BLaER1 treated with 17β-estradiol and CSF1 and Interleukin-3, amounts not matched to agents 10 nM and 100 nM (cell line): ENCODE data around the gene NRG3.

Experiments used
- H3K27ac ChIP-seq, 11 experiments: shearing (Covaris generic); formaldehyde crosslinking; 2 replicates each; pipeline ENCODE4 v1.8.1; 2022
- H3K27me3 ChIP-seq, 11 experiments: shearing (Covaris generic); formaldehyde crosslinking; 2 replicates each; pipeline ENCODE4 v1.8.1; 2022
- H3K36me3 ChIP-seq, 11 experiments: shearing (Covaris generic); formaldehyde crosslinking; 2 replicates each; pipeline ENCODE4 v1.8.1; 2022
- H3K4me1 ChIP-seq, 10 experiments: shearing (Covaris generic); formaldehyde crosslinking; 2 replicates each; pipeline ENCODE4 v1.8.1; 2022
- H3K4me2 ChIP-seq, 11 experiments: shearing (Covaris generic); formaldehyde crosslinking; 2 replicates each; pipeline ENCODE4 v1.8.1; 2022
- H3K4me3 ChIP-seq, 10 experiments: shearing (Covaris generic); formaldehyde crosslinking; 2 replicates each; pipeline ENCODE4 v1.8.1; 2022
- H3K9ac ChIP-seq, 11 experiments: shearing (Covaris generic); formaldehyde crosslinking; 2 replicates each; pipeline ENCODE4 v1.8.1; 2022
- H3K9me3 ChIP-seq, 11 experiments: shearing (Covaris generic); formaldehyde crosslinking; replicated peaks in 1 of 11; 2 replicates each; pipeline ENCODE4 v1.8.1; 2022
- H4K20me1 ChIP-seq, 11 experiments: shearing (Covaris generic); formaldehyde crosslinking; 2 replicates each; pipeline ENCODE4 v1.8.1; 2022
- Cebpa-rat ChIP-seq, 11 experiments: shearing (Covaris generic); IDR thresholded peaks; 2 replicates each; pipeline ENCODE4 v1.8.1; 2022

NRG3 gene

DNA sequence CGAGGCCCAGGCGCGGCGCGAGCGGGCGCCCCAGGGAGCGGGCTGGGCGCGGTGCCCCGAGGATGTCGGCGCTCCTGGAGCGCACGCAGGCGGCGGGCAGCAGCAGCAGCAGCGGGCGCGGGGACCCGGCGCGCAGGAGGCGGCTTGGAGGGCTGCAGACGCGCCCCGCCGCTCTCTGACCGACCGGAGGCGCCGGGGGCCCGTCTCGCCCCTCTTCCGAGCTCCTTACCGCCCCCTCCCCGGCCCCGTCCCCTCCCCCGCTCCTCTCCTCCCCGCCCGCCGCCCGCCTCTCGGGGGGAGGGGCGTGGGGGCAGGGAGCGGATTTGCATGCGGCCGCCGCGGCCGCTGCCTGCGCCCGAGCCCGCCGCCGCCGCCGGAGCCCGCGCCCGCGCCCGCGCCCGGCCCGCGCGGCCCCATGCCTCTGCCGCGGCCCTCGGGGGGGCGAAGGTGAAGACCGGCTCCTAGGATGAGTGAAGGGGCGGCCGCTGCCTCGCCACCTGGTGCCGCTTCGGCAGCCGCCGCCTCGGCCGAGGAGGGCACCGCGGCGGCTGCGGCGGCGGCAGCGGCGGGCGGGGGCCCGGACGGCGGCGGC, at the start of gene NRG3:
NRG3 (plus strand) TSS at position 320 of the 592 bp plus-strand sequence.
- peaks cover 15 to 72% (median 54%) of the 10 kb centered on the region in 10 experiments for H3K4me1 ChIP-seq
- H3K9ac ChIP-seq, result peak within 1 kb of the TSS; percentile 72 to 89 (median 82)
- H3K27ac ChIP-seq, result peak within 1 kb of the TSS; percentile 13 to 86 (median 79); a peak in 20 of 22 replicates
- peaks cover 0 to 56% (median 0%) of the 10 kb centered on the region in 11 experiments; a peak in 10 of 22 replicates for H3K27me3 ChIP-seq
- peak within 1 kb of the TSS; percentile 61 to 91 (median 85) for H3K4me3 ChIP-seq
- no peak for TF ChIP-seq Cebpa-rat (IDR thresholded peaks at IDR 0.05)
- H4K20me1 ChIP-seq, result peaks cover 0 to 55% (median 11%) of the 10 kb centered on the region in 11 experiments; a peak in 11 of 22 replicates
- H3K4me2 ChIP-seq, result peak within 1 kb of the TSS; percentile 88 to 99 (median 98)
- no peaks in the 10 kb centered on the region for H3K36me3 ChIP-seq
- no peaks in the 10 kb centered on the region for H3K9me3 ChIP-seq

DNA sequence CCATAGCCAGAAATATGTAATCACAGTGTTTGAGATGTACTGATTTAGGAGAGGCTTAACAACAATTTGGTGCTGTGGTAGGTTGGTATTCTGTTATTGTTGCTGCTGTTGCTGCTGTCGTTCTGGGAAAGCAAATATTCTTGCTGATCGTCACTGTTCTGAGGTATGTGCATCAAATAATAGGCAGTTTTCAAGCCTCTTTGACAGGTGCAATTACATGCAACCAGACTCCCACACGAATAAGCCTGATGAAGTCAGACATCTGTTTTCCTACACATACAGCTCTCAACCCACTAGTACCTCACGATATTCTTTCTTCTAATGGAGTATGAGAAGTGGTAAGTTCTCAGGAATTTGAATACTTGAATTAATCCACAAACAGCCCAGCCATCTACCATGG, 46.7 kb upstream of the NRG3 start:
- Histone ChIP-seq H3K4me2 (no peak overlapping the region), H3K27ac (no peak overlapping the region), H3K9ac (no peak overlapping the region), H3K4me3 (no peak overlapping the region), H4K20me1 (no peaks in the 10 kb centered on the region), H3K36me3 (no peaks in the 10 kb centered on the region), H3K27me3 (no peaks in the 10 kb centered on the region), H3K4me1 (no peaks in the 10 kb centered on the region), H3K9me3 (no peaks in the 10 kb centered on the region; a peak in 1 of 22 replicates)
- TF ChIP-seq Cebpa-rat (IDR thresholded peaks at IDR 0.05), result no peak

DNA sequence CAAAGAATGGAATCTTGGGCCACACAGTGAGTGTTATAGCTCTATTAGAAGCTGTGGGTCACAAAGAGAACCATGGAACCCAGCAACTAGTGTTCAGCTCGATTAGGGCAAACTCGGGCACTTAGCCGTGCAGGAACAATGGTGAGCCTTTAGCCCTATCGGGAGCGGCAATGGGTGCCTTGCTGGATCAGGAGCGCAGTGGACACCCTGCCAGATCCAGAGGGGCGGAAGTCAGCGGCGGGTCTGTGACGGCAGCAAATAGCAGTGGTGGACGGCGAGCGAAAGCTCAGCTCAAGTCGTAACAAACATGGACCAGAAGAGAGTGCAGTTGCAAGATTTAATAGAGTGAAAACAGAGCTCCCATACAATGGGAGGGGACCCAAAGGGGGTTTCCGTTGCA, 43.9 kb upstream of the NRG3 start:
- no peak overlapping the region for H3K4me3 ChIP-seq
- no peaks in the 10 kb centered on the region for H4K20me1 ChIP-seq
- no peak for TF ChIP-seq Cebpa-rat (IDR thresholded peaks at IDR 0.05)
- no peaks in the 10 kb centered on the region for H3K36me3 ChIP-seq
- H3K9ac ChIP-seq, result no peak overlapping the region
- no peak overlapping the region for H3K27ac ChIP-seq
- no peaks in the 10 kb centered on the region for H3K4me1 ChIP-seq
- no peak overlapping the region for H3K4me2 ChIP-seq
- H3K27me3 ChIP-seq, result no peaks in the 10 kb centered on the region
- no peaks in the 10 kb centered on the region; a peak in 1 of 22 replicates for H3K9me3 ChIP-seq

GRCh38 chr10:81838950-81839349, 36.0 kb upstream of the NRG3 start:
- H3K4me3 ChIP-seq, result no peak overlapping the region
- H3K4me1 ChIP-seq, result no peaks in the 10 kb centered on the region
- no peaks in the 10 kb centered on the region for H3K36me3 ChIP-seq
- no peaks in the 10 kb centered on the region for H4K20me1 ChIP-seq
- H3K9ac ChIP-seq, result no peak overlapping the region
- no peak overlapping the region for H3K27ac ChIP-seq
- no peak for TF ChIP-seq Cebpa-rat (IDR thresholded peaks at IDR 0.05)
- H3K27me3 ChIP-seq, result no peaks in the 10 kb centered on the region
- no peaks in the 10 kb centered on the region for H3K9me3 ChIP-seq
- no peak overlapping the region for H3K4me2 ChIP-seq

DNA sequence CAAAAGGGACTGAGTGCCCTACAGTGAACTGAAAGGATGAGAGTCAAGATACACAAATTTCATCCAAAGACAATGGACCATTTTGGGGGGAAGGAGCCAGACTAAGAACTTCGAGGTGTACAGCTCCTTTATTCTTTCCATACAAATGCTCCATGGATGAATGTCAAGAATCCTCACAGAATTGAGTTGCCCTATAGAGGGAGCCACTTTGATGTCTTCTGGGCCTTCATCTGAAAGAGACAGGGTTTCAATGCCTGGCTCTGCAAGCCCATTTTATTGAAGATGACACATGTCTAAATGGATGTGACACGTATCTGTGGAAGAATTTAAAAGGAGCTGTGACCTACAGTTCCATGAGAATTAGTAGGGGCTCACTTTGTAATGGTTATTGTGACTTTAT, 32.0 kb upstream of the NRG3 start:
- Histone ChIP-seq H3K36me3 (no peaks in the 10 kb centered on the region), H3K9ac (no peak overlapping the region), H3K4me1 (peaks cover 5 to 13% (median 7%) of the 10 kb centered on the region in 10 experiments), H3K9me3 (no peaks in the 10 kb centered on the region), H3K4me2 (no peak overlapping the region), H3K27ac (no peak overlapping the region), H4K20me1 (no peaks in the 10 kb centered on the region), H3K4me3 (no peak overlapping the region), H3K27me3 (no peaks in the 10 kb centered on the region)
- TF ChIP-seq Cebpa-rat (IDR thresholded peaks at IDR 0.05), result no peak

GRCh38 chr10:81847675-81848074, 27.3 kb upstream of the NRG3 start:
- no peak for TF ChIP-seq Cebpa-rat (IDR thresholded peaks at IDR 0.05)
- no peaks in the 10 kb centered on the region for H3K36me3 ChIP-seq
- peaks cover 14 to 28% (median 22%) of the 10 kb centered on the region in 10 experiments for H3K4me1 ChIP-seq
- H3K9me3 ChIP-seq, result no peaks in the 10 kb centered on the region
- H3K9ac ChIP-seq, result no peak overlapping the region
- no peaks in the 10 kb centered on the region for H3K27me3 ChIP-seq
- H3K27ac ChIP-seq, result no peak overlapping the region
- peak overlapping the region; percentile 29 to 59 (median 46); a peak in 17 of 22 replicates for H3K4me2 ChIP-seq
- H3K4me3 ChIP-seq, result no peak overlapping the region
- no peaks in the 10 kb centered on the region for H4K20me1 ChIP-seq

DNA sequence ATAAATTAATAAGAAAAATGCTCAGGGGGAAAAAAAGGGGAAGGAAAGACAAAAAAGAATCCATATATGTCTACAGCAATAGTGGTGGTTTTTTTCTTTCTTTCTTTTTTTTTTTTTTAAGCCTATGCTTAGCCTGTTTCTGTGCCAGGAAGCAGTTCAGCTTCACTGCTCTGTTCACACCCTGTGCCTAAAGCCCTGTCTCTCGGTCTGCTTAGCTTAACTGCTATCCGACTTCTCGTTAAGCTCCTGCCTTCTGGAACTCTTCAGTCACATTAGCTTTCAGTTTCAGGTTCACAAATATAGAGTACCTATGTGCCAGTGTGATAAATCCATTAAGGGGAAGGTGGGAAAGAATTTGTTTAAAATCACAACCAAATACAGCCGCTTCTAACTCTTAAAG, 26.5 kb upstream of the NRG3 start:
- Histone ChIP-seq H3K36me3 (no peaks in the 10 kb centered on the region), H3K9ac (peak overlapping the region in 2 of 11 experiments; percentile 15 to 41; a peak in 5 of 22 replicates), H3K27me3 (no peaks in the 10 kb centered on the region), H4K20me1 (no peaks in the 10 kb centered on the region), H3K4me3 (0 out of 20 replicates have a peak overlapping the region, but pooled peaks of 1 of the 10 experiments have one; percentile 25), H3K4me2 (peak overlapping the region; percentile 54 to 80 (median 64)), H3K4me1 (peaks cover 14 to 28% (median 22%) of the 10 kb centered on the region in 10 experiments), H3K27ac (peak overlapping the region in 2 of 11 experiments; percentile 20 to 46; a peak in 3 of 22 replicates), H3K9me3 (peaks cover 2 to 4% (median 3%) of the 10 kb centered on the region in 11 experiments; a peak in 21 of 22 replicates)
- TF ChIP-seq Cebpa-rat (IDR thresholded peaks at IDR 0.05), result no peak

- H3K4me3 ChIP-seq, result 0 out of 20 replicates have a peak overlapping the region, but pooled peaks of 1 of the 10 experiments have one; percentile 25
- H3K4me2 ChIP-seq, result peak overlapping the region; percentile 54 to 80 (median 64)
Observed at GRCh38 chr10:81848931-81849330, 26.1 kb upstream of the NRG3 start.

GRCh38 chr10:81862596-81862995, 12.4 kb upstream of the NRG3 start:
- Histone ChIP-seq H3K27ac (no peak overlapping the region), H4K20me1 (no peaks in the 10 kb centered on the region; a peak in 1 of 22 replicates), H3K27me3 (no peaks in the 10 kb centered on the region), H3K4me2 (no peak overlapping the region), H3K4me1 (peaks cover 11 to 21% (median 18%) of the 10 kb centered on the region in 10 experiments), H3K36me3 (no peaks in the 10 kb centered on the region), H3K4me3 (no peak overlapping the region), H3K9ac (no peak overlapping the region), H3K9me3 (peaks cover 0 to 17% (median 10%) of the 10 kb centered on the region in 11 experiments; a peak in 12 of 22 replicates)
- TF ChIP-seq Cebpa-rat (IDR thresholded peaks at IDR 0.05), result no peak

More at GRCh38 chr10:81848931-81849330, 26.1 kb upstream of the NRG3 start:
- no peaks in the 10 kb centered on the region for H4K20me1 ChIP-seq
- 0 out of 22 replicates have a peak, but pooled peaks cover 0 to under 1% (median 0%) of the 10 kb centered on the region in 11 experiments for H3K36me3 ChIP-seq
- TF ChIP-seq Cebpa-rat (IDR thresholded peaks at IDR 0.05), result no peak
- H3K4me1 ChIP-seq, result peaks cover 14 to 28% (median 22%) of the 10 kb centered on the region in 10 experiments
- H3K27me3 ChIP-seq, result no peaks in the 10 kb centered on the region
- H3K27ac ChIP-seq, result peak overlapping the region in 2 of 11 experiments; percentile 20 to 46; a peak in 3 of 22 replicates
- H3K9ac ChIP-seq, result peak overlapping the region in 2 of 11 experiments; percentile 15 to 41; a peak in 4 of 22 replicates
- peaks cover 6 to 9% (median 7%) of the 10 kb centered on the region in 11 experiments for H3K9me3 ChIP-seq
